ENCODE measurements around the gene CASP3.

The CASP3 gene

DNA sequence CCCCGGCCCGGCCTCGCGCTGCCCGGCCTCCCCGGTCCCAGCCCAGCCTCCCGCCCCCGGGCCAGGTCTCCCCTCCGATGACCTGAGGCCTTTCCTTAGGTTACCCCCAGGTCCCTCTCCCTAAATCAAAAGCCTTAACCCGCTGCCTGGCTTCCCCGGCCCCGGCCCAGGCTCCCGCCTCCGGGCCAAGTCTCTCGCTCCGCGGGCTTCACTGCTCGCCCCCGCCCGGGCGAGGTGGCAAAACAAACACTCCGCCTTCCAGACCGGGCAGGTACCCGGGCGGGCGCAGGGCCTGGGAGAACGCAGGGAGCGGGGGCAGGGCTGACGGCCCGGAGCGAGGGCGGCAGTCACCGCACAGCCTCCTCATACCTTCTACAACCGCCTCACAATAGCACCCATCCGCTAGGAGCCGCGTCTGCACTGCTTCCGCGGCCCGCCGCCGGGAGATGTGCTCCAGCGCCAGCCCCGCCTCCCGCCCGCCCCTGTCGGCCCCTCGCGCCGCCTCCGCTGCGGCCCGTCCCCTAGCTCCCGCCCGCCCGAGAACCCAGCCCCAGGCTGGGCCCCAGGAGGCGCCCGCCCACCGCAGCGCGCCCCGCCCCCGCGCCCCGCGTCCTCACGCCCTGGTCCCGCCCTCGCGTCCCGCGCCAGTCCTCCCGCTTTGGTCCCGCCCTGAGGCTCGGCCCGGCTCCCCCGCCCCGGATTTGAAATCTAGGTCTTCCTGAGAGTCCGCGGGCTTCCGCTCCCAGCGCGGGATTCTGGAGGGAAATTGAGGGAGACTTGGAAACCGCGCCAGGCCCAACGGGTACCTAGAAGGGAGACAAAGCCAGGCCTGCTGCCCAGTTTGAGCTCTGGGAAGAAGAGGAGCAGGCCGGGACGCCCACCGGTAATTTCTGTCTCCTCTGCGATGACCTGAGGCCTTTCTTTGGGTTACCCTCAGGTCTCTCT, at the start of gene CASP3, which contains the start of gene PRIMPOL:
Gene CASP3 (minus strand): TSS at position 422 of the 945 bp plus-strand sequence. CDS start 10,994 bp downstream, outside the sequence.
Gene PRIMPOL (plus strand): TSS at position 713 of the 945 bp plus-strand sequence. CDS start 7,403 bp downstream, outside the sequence.
- DNase-seq = peak; percentile 81

DNA sequence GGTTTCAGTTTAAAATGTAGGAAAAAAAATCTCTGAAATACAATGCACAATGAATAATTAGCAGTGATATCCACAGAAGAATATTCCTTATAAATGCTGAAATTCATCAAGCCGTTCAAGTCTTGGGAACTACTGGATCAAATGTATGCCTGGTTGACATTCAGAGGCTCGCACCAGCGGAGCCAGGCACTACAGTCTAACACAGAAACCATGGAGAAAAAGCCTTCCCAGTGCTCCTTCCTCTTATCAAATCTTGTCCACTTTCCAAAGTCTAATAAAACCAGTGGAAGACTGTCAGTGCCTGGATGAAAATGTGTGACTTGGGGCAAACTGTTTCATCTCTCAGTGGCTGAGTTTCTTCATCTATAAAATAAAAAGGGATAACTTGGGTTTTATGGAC, 48.7 kb upstream of the CASP3 start:
- no peak for DNase-seq

DNA sequence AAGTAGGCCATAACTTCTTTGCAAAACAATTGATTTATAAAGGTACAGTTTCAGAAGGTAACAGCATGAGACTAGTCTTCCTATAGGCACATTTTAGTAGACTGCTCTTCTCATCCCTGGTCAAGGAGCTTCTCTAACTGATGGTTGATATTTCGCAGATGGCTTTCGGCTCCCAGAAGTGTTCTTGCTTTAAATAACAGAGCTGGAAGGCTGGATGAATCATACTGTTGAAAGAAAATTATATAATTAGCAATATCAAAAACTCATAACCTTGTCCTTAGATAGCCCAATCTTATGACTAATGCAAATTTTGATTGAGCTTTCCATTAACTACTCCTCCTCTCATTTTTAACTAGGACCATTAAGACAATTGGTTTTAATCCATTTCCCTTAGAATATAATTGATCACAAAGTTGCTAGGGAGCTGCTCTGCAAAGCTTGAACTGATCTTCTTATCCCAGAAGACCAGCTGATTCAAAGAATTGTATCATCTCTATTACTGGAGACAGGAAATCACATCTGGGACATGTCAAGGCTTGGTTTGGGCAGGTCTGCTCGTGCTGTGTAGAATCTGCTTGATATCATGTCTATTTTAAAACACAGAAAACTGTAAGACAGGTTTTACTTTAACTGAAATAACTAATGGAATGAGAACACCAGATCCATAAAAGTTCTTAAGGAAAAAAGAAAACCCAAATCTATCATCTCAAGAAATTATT, 46.1 kb upstream of the CASP3 start:
- DNase-seq = no peak

DNA sequence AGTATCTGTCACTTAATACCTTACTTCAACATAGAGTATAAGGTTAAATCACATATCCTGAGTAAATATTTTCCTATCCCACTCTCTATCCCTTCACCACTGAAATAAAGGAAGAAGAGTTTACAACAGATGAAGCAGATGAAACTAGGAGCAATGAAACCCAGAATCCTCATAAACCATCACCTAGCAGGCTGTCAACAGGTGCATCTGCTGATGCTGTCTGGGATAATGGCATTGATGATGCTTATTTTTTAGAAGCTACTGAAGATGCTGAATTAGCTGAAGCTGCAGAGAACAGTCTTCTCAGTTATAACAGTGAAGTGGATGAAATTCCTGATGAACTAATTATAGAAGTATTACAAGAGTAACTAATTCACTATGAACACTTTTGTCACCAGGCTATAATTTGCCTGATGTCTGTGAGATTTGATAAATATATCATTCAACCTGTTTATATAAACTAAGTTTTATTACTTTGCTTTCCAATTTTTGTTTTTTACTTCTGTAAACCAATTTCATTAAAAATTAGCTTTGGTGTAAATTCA, 45.2 kb upstream of the CASP3 start:
- no peak for DNase-seq

DNA sequence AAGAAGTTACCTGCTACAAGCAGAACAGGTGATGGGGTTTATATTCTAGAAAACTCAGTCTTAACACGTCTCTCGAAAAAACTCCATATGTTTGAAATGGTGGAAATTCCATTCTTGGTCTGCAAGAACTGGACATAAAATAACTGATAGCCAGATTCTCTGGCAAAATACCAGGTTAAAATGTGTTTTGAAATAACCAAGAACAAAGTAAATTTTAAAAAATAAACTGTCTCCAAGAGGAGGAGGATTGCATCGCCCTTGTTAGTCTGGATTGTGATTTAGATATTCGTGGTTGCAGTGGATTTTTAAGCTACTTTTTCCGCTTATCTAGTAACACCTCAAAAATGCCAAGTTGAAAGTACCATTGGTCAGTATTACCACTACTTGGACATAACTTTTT, 43.8 kb upstream of the CASP3 start:
- no peak for DNase-seq

DNA sequence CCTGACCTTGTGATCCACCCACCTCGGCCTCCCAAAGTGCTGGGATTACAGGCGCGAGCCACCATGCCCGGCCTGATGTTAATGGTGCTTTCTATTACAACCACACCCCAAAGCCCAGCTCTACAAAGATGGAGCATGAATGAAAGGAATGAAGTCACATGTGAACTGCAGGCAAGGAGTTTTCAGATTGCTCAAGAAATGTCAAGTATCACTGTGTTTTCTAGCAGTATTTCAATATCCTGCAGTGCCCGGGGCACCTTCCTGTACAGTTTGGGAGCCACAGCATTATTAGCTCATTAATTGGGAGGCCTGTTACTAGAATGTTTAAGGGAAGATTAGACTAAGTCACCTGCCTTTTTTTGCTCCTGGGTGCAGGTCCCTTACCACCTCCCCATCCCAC, 40.4 kb upstream of the CASP3 start:
- no peak for DNase-seq

DNA sequence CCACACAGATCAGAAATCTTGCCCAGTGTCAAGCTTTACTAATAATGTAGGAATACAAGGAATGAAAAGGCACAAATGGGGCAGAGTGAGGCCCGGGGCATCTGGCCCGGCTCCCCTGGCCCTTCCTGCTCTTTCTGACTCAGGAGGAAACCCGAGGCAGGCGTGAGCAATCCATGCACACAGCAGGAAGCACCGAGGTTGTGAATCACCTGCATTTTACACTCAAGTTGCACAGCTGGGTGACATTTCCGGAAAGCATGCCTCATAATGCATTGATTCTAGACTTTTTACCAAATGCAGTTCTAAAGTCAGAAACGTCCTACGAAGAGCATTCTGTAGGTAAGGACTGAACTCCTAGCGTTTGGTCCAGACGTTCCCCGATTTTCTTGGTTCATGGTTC, 39.2 kb upstream of the CASP3 start:
- no peak for DNase-seq

DNA sequence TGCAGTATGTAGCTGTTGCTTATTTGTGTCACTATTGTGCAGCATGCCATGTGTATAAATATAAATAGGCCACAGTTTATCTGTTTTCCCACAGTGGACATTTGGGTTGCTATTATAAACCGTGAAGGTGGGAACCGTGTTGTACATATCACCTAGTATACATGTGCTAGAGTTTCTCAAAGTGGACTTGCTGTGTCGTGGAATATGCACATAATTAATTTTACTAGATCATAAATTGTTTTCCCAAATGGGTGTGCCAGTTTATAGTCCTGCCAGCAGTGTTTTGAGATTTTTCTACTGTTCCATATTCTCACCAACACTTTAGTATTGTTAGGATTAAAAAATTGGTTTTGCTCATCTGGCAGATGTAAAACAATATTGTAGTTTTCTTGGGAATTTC, 38.8 kb upstream of the CASP3 start:
- DNase-seq = no peak

DNA sequence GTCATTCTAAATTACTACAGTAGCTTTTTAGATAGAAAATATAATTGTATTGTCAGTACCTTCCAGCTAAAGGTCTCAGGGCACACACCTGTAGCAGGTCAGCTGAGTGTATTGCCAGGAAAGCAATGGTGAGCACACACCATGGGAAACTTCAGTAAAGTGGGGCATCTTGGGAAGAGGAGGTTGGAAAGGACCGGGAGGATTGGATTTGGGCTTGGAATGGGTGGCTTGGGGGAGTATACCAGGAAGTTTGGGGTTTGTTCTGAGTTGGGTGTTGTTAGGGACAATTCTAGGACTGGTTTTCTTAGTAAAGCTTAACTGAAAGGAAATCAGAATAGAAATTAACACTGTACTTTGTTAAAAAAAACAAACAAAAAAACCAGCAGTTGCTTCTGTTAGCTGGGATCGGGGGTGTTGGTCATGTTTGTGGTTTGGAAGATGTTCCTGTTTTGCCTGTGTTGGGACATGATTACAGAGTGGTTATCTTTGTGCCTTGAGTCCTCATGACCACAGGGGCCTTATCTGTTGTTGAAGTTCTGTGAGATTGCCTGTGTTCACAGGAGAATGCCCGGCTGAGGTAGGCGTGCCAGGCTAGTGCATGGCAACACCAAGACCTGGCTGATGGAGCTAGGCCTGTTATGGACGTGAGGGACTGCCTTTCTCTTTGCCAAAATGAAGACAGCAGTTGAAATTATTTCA, 35.4 kb upstream of the CASP3 start:
- DNase-seq = no peak

DNA sequence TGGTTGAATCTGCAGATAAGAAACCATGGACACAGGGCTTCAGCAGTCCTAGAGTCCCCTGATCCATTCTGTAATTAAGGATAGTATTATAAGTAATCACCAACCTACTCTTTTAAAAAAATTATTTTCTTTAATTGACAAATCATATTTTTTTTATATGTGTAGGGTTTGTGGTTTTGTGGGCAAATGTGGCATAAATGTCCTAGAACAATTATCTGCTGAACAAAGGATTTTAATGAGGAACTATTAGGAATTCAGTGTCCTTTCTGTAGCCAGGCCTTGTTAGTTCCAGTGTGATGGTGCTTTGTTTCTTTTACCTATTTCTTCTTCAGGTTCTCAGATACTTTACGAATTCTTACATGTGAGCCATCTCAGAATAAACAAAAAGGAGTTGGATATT, 32.7 kb upstream of the CASP3 start:
- DNase-seq = no peak

DNA sequence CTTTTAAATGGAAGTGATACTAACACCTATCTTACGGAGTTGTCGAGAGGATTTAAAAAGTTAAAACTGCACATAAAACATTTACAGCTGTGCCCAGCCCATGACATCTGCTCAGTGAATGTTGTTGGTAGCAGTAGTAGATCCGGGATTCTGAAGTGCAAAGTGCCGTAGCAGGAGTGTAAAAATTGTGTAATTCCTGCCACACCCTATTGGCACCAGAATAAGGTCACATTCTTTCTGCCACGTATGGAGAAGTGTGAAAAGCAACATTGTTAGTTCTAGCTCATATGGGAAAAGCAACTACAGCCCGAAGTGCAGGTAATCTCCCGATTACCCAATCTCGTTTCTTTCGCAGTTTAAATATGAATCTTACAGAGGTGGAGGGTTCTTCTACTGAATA, 31.5 kb upstream of the CASP3 start:
- no peak for DNase-seq

DNA sequence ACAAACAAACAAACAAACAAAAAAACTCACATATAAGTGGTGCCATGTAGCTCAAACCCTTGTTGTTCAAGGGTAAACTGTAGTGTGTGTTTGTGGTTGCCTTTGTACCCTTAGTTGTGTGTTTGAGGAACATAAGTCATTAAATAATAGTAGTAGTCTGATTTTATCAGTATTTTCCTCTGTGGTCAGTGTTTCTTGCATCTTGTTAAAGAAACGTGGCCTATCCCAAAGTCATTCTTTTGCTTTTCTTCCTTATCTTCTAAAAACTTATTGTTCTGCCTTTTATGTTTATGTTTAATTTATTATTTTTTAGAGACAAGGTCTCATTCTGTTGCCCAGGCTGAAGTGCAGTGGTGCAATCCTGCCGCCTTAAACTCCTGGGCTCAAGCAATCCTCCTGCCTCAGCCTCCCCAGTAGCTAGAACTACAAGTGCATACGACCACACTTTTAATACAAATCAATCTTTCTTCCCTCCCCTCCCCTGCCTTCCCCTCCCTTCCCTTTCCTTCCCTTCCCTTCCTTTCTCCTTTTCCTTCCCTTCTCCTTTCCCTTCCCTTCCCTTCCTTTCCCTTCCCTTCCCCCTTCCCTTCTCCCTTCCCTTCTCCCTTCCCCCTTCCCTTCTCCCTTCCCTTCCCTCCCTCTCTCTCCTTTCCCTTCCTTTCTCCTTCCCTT, 26.7 kb upstream of the CASP3 start:
- DNase-seq = no peak

DNA sequence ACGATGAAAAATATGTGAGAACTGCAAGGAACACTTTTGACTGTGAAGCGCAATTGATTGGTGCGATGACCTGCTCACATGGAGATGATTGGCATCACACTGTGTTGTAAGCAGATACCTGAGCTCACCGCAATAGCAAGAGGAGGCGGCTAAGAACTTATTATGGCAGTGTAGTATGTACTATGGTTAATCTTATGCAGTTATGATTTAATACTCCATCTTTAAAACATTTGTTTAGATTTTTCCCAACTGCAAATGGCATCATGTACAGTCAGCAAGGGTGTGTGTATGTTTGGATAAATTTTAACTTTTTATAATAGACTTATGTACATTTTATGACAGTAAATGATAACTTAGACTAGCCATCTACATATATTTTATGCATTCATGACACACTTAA, 25.8 kb upstream of the CASP3 start:
- no peak for DNase-seq

DNA sequence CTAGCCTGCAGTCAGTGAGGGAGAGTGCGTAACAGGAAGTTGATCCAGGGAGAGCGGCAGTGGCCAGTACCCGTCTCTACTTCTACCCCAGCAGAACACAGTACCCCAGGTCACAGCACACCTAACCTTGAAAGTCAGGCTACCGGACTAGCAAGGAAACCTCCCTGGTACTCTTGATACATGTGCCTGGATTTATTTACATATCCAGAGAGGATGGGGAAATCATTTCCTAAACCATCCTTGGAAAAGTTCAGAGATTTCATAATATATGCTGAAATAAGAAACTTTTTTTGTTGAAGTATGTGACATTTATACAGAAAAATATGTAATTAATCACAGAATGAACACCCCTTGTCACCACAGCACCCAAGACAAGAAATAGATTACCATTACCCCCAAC, 24.8 kb upstream of the CASP3 start:
- no peak for DNase-seq

DNA sequence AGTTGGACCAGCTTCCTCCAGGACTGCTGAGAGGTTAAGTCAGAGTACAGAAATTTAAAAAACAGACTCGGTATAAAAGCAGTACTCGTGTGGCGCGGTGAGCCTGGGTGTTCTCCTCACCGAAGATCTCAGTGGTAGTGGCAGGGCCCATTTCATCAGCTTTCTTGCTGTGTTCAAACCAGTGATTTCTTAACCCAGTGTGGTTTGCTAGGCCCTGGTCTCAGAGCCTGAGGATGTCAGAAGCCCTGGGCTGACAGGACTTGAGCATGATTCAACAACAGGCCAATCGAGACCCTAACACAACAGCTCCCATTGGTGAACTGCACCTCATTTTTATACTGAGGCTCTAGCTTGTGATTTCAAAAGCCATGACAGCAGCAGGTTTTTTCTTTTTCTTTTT, 23.5 kb upstream of the CASP3 start:
- DNase-seq = no peak

DNA sequence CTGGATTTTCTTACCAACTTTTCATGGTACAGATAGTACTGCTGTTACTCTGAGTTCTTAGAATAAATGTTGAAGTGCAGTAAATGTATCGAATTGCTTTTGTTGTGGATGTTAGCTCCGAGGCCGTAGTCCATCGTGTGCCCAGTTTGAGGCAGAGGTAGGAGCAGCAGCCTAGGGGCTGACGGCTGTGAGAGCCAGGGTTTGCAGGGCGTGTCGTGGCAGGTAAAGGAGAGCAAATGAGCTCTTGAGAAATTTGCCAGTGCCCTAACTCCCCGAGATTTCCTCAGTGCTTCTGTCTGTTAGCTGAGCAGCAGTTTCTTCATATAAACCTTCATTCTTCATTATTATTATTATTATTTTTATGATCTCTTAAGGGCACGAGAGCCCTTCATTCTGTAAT, 21.9 kb upstream of the CASP3 start:
- no peak for DNase-seq

DNA sequence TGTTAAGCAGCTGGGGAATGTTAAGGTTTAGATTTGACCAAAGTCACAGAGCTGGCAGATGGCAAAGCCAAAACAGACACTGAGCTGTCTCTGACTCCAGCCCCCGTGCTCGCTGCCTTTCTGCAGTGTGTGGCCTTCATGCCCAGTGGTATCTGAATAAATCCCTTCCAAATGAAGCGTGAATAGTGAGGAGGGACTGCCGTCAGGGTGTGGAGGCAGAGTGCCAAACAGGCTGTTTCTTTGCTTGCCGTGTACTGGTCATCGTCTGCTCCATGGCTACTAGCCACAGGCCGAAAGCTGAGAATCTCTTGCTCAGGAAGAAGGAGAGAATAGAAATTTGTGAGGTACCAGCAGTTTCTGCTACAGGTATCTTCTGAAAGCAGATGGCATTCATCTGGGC, 20.0 kb upstream of the CASP3 start:
- no peak for DNase-seq

DNA sequence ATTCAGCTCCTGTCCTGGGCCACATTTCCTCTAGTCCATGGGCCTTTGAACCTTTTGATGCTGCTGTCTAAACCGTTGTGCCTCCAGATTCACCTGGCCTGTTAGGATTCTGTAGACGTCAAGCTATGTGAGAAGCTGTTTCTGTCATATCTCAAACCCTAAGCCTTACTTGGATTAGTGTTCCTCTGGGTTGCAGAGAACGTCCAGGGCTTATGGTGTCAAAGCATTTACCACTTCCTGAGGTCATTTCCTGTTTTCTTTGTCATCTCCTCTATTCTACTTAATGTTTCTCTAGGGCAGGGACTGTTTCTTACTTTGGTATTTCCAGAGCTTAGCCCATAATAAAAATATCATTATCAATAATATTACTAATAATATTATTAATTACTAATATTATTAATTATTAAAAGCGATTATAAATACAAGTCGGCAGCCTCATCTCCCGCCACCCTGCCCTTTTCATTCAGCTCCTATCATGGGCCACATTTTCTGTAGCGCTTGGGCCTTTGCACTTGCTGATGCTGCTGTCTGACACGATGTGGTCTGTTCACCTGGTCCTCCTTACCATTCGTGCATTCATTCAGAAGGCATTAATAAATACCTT, 19.4 kb upstream of the CASP3 start:
- DNase-seq = no peak

DNA sequence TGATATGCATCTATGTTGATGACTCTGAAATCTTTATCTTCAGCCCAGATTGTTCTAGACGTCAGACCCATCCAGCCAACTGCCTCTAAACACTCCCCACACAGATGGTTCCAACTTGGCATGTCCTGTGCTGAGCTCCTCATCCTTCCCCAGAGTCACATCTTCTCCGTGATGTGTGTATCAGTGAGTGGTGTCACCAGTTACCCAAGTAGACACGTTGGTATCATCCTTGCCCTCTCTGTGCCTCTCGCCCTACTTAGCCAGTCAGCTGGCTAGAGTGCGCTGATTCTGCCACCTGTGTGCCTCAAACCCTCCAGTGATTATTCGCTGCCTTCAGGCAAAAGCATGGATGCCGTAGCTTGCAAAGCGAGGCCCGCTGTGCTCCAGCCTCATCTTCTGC, 18.8 kb upstream of the CASP3 start:
- no peak for DNase-seq

DNA sequence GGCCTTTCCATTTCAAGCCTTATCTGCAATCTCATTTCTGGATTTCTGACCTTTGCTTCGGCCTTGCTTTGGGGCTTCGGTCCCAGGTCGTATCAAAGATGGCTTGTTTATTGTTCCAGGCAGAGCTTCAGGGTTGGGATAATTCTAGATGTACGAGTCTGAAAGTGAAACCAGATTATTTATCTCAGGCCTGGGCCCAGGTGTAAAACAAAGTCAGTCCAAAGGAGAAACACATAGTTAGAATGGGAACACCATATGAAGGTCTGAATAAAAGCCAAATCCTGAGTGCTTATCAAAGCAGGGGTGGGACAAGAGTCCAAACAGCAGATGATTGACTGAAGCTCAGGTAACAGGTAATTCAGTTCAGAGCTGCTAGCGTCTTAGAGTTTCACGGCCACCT, 17.4 kb upstream of the CASP3 start:
- DNase-seq = no peak

DNA sequence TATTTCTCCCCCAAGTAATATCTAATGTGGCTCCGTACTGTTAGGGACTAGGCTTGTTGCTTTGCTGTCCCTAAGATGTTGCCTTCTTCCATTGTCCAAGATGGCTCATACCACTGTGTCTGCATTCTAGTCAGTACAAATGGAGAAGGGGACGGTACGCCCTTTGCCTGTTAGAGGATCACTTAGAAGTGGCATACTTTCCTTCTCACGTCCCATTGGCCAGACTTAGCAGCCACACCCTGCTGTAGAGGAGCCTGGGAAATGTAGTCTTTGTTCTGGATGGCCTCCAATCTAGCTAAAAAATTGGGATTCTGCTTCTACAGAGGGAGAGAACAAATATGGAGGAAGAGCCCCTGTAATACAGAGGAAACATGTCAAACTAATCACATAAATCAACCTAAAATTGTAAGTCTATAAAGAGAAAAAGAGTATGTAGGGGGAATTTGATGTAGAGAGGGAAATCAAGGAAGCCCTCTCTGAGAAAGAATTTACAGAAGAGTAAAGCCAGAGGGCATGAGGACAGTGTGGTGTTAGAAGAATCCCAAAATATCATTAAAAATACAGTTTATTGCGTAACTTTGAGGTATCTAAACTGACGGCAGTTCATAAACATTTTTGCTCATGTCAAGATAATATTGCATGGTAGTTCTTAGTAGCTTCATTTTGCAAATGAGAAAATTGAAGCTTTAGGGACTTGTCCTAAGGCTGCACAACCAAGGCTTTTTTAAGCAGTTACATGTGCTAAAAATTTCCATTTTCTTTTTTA, 15.4 kb upstream of the CASP3 start:
- DNase-seq = no peak
